DND-41 (cell line): Measurements from ENCODE around the gene FMN2.

Source experiments
- CTCF ChIP-seq: IDR thresholded peaks from 2 replicates; pipeline ENCODE4 v1.5.1; 2012; ENCODE audit warnings: borderline replicate concordance, low read length, moderate library complexity, mild to moderate bottlenecking; ENCODE audit not compliant: poor library complexity, severe bottlenecking; ENCODE audit errors: extremely low read depth
- EZH2 ChIP-seq: IDR thresholded peaks from 3 replicates; pipeline ENCODE4 v1.6.1; 2012; ENCODE audit warnings: borderline replicate concordance, low read depth, mild to moderate bottlenecking, moderate library complexity, low read length, inconsistent platforms; ENCODE audit not compliant: severe bottlenecking

GRCh38 chr1:240338837-240339236 is 247.2 kb downstream of the FMN2 start:
- TF ChIP-seq CTCF (no peak), EZH2 (no peak)
